HG03558 (cell line): ENCODE results near the gene BCAR1.
"Not testable (repeated sequence)": the region's sequence is repeated elsewhere in the genome, so short reads cannot be mapped to it uniquely, and the experiment has no call there.

ENCODE experiments used
- ATAC-seq: cut with Tn5 transposase; IDR thresholded peaks from one replicate; pipeline ENCODE4 v1.9.1; 2021; ENCODE audit warnings: moderate number of reproducible peaks; ENCODE audit not compliant: unreplicated experiment; ENCODE audit errors: extremely low read depth

Gene BCAR1

DNA sequence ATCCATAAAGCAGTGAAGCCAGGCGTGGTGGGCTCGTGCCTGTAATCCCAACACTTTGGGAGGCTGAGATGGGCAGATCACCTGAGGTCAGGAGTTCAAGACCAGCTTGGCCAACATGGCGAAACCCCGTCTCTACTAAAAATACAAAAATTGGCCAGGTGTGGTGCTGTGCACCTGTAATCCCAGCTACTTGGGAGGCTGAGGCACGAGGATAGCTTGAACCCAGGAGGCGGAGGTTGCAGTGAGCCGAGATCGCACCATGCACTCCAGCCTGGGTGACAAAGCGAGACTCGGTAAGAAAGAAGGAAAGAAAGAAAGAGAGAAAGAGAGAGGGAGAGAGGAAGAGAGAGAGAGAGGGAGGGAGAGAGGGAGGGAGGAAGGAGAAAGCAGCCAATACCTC, 21.2 kb upstream of the BCAR1 start:
- not testable (repeated sequence) for ATAC-seq

DNA sequence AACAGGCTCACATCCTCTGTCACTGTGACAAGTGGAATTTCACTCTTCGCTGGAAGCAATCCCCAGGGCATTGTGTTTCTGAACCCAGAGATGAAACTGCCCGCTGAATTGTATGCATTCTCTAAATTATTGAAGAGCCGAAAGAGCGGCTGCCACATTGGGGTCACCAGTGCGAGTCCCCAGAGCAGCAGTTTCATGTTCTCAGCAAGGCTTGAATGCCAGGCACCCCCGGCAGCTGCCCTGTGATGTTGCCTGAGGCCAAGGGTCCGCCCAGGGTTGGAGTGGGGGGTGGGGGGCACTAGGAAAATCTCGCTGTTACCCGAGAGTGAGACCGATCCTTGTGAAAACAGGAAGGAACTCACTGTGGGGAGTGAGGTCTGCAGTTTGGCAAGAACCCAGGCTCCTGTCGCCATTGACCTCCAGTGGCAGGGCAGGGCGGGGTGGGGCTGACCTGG, 20.7 kb upstream of the BCAR1 start:
- ATAC-seq, result no peak

DNA sequence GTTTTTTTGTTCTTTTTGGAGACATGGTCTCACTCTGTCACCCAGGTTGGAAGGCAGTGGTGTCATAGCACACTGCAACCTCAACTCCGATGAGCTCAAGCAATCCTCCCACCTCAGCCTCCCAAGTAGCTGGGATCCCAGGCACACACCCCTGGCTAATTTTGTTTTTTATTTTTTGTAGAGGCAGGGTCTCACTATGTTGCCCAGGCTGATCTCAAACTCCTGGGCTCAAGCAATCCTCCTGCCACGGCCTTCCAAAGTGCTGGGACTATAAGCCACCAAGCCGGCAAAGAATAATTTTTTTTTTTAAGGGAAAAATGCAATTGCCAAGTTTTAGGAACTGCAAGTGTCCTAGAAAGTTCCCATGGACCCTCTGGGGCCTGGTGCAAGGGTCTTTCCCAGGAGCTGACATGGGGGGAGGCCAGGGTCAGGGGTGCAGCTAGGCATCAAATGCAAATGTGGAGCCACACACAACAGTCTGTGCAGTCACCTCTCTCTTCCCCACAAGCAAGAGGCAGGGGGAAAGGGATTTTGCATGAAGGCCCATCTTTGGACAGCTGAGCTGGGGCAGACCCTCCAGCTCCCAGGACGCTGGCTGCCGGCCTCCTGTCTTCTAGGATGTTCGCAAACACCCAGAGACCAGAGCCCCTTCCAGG, 20.1 kb upstream of the BCAR1 start:
- ATAC-seq, result no peak

DNA sequence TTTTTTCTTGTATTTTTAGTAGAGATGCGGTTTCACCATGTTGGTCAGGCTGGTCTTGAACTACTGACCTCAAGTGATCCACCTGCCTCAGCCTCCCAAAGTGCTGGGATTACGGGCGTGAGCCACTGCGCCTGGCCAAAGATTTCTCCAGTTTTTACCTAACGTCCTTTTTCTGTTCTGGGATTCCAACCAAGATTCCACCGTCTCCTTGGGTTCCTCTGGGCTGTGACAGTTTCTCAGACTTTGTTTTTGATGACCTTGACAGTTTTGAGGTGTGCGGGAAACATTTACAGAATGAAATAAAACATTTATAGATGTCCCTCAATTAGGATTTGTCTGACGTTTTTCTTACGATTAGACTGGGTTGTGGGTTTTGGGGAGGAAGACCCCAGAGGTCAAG, 17.9 kb upstream of the BCAR1 start:
- ATAC-seq, result not testable (repeated sequence)

GRCh38 chr16:75267631-75268264, 16.3 kb upstream of the BCAR1 start:
- no peak for ATAC-seq

DNA sequence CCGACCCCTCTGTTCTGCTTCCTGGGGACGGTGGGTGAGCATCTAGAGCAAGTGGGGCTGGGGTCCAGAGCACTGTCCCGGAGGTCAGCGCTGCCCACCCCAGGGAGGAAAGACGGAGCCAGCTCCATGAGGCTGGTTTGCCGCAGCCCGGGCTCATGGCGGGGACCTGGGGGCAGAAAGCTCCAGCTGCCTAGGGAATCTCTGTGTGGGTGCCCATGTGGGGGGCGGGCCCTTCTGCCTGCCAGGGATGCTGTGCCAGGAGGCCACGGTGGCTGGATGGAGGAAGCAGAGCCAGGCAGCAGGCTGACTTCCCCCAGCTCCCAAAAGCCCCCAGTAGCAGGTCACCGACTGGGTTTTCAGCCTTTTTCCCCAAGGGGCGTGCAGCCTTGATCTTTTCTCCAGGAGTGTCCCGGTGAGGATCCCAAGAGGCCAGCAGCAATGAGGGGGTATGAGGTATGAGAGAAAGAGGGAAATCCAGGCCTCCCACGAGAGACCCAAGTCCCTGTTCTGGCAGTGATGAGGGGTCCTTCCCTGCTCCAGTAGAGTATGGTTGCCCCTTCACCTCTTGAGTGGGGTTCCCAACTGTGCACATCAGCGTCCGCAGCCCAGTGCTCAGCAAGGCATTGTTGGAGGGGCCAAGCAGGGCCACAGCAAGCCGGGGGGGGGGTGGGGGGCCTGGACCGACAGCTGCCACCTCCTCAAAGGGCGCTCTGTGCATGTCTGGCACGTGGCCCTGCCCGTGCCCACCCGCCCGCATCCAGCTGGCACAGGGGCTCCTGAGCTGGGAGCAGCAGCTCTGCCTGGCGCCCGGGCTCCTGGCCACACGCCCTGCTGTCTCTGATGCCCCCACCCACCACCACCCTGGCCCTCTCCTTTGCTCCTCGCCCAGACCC, 15.6 kb upstream of the BCAR1 start:
- no peak for ATAC-seq

DNA sequence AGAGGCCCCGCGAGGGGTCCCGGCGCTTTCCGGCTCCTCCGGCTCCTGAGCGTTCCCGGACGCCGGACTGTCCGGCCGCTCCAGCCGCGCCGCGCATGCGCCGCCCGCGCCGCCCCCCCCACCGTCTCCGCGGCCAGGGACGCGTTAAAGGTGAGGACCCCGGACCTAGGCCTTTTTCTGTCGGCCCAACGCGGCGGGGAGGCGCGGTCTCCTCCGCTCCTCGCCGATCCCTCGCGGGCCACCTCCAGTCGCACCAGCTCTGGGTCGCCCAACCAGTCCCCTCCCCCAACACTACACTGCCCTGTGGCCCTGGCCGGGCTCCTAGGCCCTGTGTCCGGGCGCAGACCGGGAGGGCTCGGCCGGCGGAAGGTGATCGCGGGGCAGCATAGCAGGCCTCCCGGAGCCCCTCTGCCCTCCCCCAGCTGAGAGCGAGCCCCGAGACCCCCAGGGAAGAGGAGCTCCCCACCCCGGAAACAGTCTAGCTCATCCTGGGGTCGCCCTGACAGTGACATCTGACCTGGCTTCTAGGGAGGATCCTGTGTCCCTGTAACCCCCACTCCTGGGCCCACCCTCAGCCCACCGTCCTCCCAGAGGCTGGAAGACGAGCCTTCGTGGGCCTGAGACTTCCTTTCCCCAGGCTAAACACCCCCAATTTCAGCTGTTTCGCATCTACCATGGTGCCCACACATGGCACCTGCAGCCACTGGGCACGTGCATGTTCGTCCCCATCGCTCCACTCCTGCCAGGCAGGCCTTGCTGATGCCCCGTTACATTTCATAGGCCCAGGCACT, 14.7 kb upstream of the BCAR1 start:
- peak; percentile 46 for ATAC-seq

GRCh38 chr16:75264999-75265910, 13.8 kb upstream of the BCAR1 start:
- ATAC-seq, result no peak

DNA sequence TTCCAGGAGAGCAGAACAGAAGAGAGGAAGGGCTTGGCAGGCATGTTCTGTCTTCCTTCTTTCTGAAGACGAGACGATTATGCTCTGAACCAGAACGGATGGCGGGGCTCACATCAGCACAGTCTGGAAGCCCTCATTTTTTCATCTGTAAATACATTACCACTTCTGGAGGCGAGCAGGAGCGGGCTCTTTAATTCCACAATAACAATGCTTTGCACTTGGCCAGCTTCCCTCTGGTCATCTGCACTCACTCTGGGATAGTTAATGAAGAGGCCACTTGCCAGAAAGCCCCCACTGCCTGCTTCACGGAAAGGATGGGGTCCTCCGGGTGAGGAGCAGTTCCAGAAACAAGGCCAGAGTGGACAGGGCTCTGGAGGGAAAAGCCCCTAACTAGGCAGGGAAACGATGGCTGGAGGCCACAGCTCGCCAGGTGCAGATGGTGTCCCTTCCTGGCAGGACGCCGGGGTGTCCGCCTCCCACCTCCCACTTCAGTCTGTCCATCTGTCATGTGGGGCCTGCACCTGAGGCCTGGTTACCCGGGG, 13.1 kb upstream of the BCAR1 start:
- no peak for ATAC-seq

DNA sequence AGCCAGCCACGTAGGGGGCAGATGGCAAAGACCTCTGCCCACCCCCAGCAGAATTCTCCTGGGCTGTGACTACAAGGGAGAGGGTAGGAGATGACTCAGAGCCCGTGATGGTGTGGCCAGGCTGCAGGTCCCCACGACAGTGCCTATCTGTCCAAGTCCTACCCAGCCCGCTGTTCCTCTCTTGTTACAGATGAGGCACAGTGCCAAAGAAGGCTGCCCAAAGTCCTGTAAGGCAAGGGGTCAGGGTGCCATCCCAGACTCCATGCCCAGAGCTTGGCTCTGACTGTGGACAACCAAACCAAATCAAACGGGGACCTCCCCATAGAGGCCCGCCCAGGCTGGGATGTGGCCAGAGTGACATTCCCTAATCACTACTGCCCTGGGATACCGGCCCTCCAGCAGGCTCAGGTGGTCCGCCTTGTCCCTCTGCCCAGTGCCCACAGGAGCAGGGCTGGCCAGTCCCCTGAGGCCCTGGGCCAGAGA, 12.6 kb upstream of the BCAR1 start:
- ATAC-seq, result no peak

GRCh38 chr16:75263291-75263962, 12.0 kb upstream of the BCAR1 start:
- no peak for ATAC-seq

- ATAC-seq, result no peak
Measured at GRCh38 chr16:75262800-75263127, 11.3 kb upstream of the BCAR1 start.

GRCh38 chr16:75262104-75262799, 10.8 kb upstream of the BCAR1 start:
- no peak for ATAC-seq

GRCh38 chr16:75261590-75262078, 10.2 kb upstream of the BCAR1 start:
- ATAC-seq, result no peak

- ATAC-seq, result no peak
Measured at GRCh38 chr16:75260851-75261589, 9.6 kb upstream of the BCAR1 start.

DNA sequence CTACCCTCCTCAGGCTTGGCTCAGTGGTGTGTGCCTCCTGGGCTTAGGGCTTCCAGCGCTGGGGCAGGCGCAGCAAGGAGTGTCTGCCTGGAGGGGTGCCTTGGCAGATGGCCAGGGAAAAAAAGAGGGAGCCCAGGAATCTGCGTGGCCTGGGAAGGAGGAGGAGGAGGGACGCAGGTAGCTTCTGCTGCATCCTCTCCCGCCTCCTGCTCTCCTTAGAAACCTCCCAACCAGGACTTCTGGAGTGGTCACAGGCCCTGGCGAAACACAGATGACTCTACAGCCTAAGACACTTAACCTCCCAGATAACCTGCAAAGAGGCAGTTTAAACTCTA, 7.3 kb upstream of the BCAR1 start:
- no peak for ATAC-seq
